ENCODE results near the gene ACBD6. TPM values are rescaled to one million over a fixed set of nuclear protein-coding genes. Genes with fewer than 3 reads are reported as not detected.

Gene ACBD6
- total RNA-seq, 1 donor = 54.0 TPM

GRCh38 chr1:180258935-180259334 lies 243.4 kb downstream of the ACBD6 start:
- no peak overlapping the region for H3K4me3 ChIP-seq (ENCODE audit: low read depth, low read length)
- TF ChIP-seq, protein P1, sequence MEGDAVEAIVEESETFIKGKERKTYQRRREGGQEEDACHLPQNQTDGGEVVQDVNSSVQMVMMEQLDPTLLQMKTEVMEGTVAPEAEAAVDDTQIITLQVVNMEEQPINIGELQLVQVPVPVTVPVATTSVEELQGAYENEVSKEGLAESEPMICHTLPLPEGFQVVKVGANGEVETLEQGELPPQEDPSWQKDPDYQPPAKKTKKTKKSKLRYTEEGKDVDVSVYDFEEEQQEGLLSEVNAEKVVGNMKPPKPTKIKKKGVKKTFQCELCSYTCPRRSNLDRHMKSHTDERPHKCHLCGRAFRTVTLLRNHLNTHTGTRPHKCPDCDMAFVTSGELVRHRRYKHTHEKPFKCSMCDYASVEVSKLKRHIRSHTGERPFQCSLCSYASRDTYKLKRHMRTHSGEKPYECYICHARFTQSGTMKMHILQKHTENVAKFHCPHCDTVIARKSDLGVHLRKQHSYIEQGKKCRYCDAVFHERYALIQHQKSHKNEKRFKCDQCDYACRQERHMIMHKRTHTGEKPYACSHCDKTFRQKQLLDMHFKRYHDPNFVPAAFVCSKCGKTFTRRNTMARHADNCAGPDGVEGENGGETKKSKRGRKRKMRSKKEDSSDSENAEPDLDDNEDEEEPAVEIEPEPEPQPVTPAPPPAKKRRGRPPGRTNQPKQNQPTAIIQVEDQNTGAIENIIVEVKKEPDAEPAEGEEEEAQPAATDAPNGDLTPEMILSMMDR (IDR thresholded peaks at IDR 0.05; ENCODE audit: insufficient read depth, low read length) = no peak
- no peak for DNase-seq (ENCODE audit: low read depth)

GRCh38 chr1:180258290-180258689 lies 244.1 kb downstream of the ACBD6 start:
- H3K4me3 ChIP-seq (ENCODE audit: low read depth, low read length) = no peak overlapping the region
- TF ChIP-seq, protein P1 (IDR thresholded peaks at IDR 0.05; ENCODE audit: insufficient read depth, low read length) = no peak
- no peak for DNase-seq (ENCODE audit: low read depth)

- TF ChIP-seq, protein P1 (IDR thresholded peaks at IDR 0.05; ENCODE audit: insufficient read depth, low read length) = no peak
- DNase-seq (ENCODE audit: low read depth) = no peak
- no peak overlapping the region for H3K4me3 ChIP-seq (ENCODE audit: low read depth, low read length)
These were observed 244.9 kb downstream of the ACBD6 start for GRCh38 chr1:180257486-180257885.

- no peak overlapping the region for H3K4me3 ChIP-seq (ENCODE audit: low read depth, low read length)
- TF ChIP-seq, protein P1 (IDR thresholded peaks at IDR 0.05; ENCODE audit: insufficient read depth, low read length) = no peak
- no peak for DNase-seq (ENCODE audit: low read depth)
These were observed 245.4 kb downstream of the ACBD6 start for GRCh38 chr1:180257028-180257386.

GRCh38 chr1:180256341-180257027 lies 245.9 kb downstream of the ACBD6 start:
- no peak overlapping the region for H3K4me3 ChIP-seq (ENCODE audit: low read depth, low read length)
- DNase-seq (ENCODE audit: low read depth) = no peak
- TF ChIP-seq, protein P1 (IDR thresholded peaks at IDR 0.05; ENCODE audit: insufficient read depth, low read length) = no peak

DNA sequence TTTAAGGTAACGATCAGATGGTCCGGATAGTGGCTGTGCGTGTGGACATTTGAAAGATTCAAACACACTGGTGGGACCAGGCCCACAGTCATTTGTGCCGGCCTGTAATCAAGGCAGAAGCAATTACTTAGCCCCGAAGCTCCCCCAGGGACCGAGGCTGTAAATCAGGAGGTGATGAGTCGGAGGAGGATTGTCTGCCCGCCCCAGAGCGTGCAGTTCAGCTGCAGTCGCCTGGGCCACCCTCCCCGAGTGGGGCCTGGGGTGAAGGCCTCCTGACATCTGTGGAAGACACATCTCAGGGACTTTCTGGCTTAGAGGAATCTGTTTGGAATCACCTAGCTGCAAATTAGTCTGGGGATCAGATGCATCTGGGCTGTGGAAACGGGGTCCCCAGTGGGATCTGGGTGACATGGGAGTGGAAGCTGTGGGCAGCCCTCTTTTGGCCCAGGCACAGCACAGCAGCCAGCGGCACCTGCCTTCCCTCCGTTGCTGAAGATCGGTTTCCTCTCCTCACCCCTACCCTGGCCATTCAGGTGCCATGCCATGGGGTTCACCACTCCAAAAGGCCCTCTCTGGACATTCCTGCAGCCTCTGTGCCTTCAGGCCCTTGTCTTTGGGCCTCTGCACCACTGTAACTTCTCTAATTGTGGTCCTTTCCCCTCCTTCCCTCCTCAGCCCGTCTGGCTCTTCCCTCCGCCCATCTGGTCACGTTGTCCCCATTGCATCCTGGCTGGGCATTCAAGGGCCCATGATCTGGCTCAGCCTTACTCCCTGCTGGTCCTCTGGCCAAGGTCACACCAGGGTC lies 246.6 kb downstream of the ACBD6 start:
- no peak overlapping the region for H3K4me3 ChIP-seq (ENCODE audit: low read depth, low read length)
- no peak for DNase-seq (ENCODE audit: low read depth)
- TF ChIP-seq, protein P1 (IDR thresholded peaks at IDR 0.05; ENCODE audit: insufficient read depth, low read length) = no peak
